Measurements from ENCODE around the gene SYT15B.
"Not testable (repeated sequence)": the region's sequence is repeated elsewhere in the genome, so short reads cannot be mapped to it uniquely, and the experiment has no call there.

GRCh38 chr10:47725740-47726139 is 37.7 kb downstream of the SYT15B start:
- TF ChIP-seq CTCF (conservative IDR thresholded peaks at IDR 0.05); EZH2 (IDR thresholded peaks at IDR 0.05; ENCODE audit: low read depth): not testable (repeated sequence)
